HEK293 (cell line): ENCODE data around the gene TRIM8.

Source experiments
- CTCF ChIP-seq: fragments of 450-650 bp; formaldehyde crosslinking; IDR thresholded peaks from 2 replicates; pipeline ENCODE4 v1.5.1; 2016; ENCODE audit warnings: missing biosample characterization, missing genetic modification characterization
- FEZF1 ChIP-seq: fragments of 450-650 bp; formaldehyde crosslinking; IDR thresholded peaks from 2 replicates; pipeline ENCODE4 v1.5.1; 2016; ENCODE audit warnings: missing biosample characterization, missing genetic modification characterization
- MEIS1 ChIP-seq: sonication (generic); formaldehyde crosslinking; IDR thresholded peaks from 2 replicates; pipeline ENCODE4 v1.8.1; 2022; ENCODE audit warnings: missing genetic modification reagents, mild to moderate bottlenecking, borderline replicate concordance
- PRDM1 ChIP-seq: fragments of 450-650 bp; formaldehyde crosslinking; IDR thresholded peaks from 2 replicates; pipeline ENCODE4; 2016; ENCODE audit warnings: missing biosample characterization, missing genetic modification characterization
- REST ChIP-seq: fragments of 450-650 bp; formaldehyde crosslinking; IDR thresholded peaks from 2 replicates; pipeline ENCODE4 v1.5.1; 2016; ENCODE audit warnings: missing biosample characterization, missing genetic modification characterization
- ZBTB17 ChIP-seq: fragments of 450-650 bp; formaldehyde crosslinking; IDR thresholded peaks from 2 replicates; pipeline ENCODE4 v1.5.1; 2016; ENCODE audit warnings: missing biosample characterization, missing genetic modification characterization
- ZBTB21 ChIP-seq: fragments of 450-650 bp; formaldehyde crosslinking; IDR thresholded peaks from 2 replicates; pipeline ENCODE4 v1.5.1; 2017; ENCODE audit warnings: missing biosample characterization, missing genetic modification characterization
- ZNF280C ChIP-seq: fragments of 450-650 bp; formaldehyde crosslinking; IDR thresholded peaks from 2 replicates; pipeline ENCODE4 v1.5.1; 2016; ENCODE audit warnings: missing biosample characterization, missing genetic modification characterization
- ZNF354C ChIP-seq: fragments of 450-650 bp; formaldehyde crosslinking; IDR thresholded peaks from 2 replicates; pipeline ENCODE4 v1.5.1; 2016; ENCODE audit warnings: missing biosample characterization, missing genetic modification characterization, low read depth, borderline replicate concordance
- ZNF521 ChIP-seq: fragments of 450-650 bp; formaldehyde crosslinking; IDR thresholded peaks from 2 replicates; pipeline ENCODE4 v1.5.1; 2017; ENCODE audit warnings: missing biosample characterization, mild to moderate bottlenecking, missing genetic modification characterization
- ZNF549 ChIP-seq: fragments of 450-650 bp; IDR thresholded peaks from 2 replicates; pipeline ENCODE4 v1.5.1; 2018; ENCODE audit warnings: missing biosample characterization, missing genetic modification characterization, mild to moderate bottlenecking, inconsistent platforms, moderate library complexity
- ZNF747 ChIP-seq: fragments of 450-650 bp; formaldehyde crosslinking; IDR thresholded peaks from 2 replicates; pipeline ENCODE4 v1.5.1; 2016; ENCODE audit warnings: missing biosample characterization, missing genetic modification characterization
- ZSCAN30 ChIP-seq: fragments of 450-650 bp; IDR thresholded peaks from 2 replicates; pipeline ENCODE4 v1.5.1; 2018; ENCODE audit warnings: missing biosample characterization, mild to moderate bottlenecking, missing genetic modification characterization, moderate library complexity
- TF ChIP-seq, protein P1 (sequence below): fragments of 450-650 bp; formaldehyde crosslinking; IDR thresholded peaks from 2 replicates; pipeline ENCODE4 v1.5.1; 2016; ENCODE audit warnings: missing biosample characterization, missing genetic modification characterization, low read depth

GRCh38 chr10:102704915-102705314 is 60.6 kb downstream of the TRIM8 start:
- TF ChIP-seq PRDM1 (tag by site-specific recombination) = no peak
- TF ChIP-seq REST (tag by site-specific recombination) = no peak
- TF ChIP-seq ZNF747 (tag by site-specific recombination) = no peak
- TF ChIP-seq ZNF354C (tag by site-specific recombination) = no peak
- no peak for TF ChIP-seq ZBTB17 (tag by site-specific recombination)
- TF ChIP-seq CTCF = no peak
- no peak for TF ChIP-seq ZSCAN30 (tag by site-specific recombination)
- TF ChIP-seq ZNF280C = no peak
- TF ChIP-seq MEIS1 (CRISPR knock-in tag) = no peak
- TF ChIP-seq, protein P1, sequence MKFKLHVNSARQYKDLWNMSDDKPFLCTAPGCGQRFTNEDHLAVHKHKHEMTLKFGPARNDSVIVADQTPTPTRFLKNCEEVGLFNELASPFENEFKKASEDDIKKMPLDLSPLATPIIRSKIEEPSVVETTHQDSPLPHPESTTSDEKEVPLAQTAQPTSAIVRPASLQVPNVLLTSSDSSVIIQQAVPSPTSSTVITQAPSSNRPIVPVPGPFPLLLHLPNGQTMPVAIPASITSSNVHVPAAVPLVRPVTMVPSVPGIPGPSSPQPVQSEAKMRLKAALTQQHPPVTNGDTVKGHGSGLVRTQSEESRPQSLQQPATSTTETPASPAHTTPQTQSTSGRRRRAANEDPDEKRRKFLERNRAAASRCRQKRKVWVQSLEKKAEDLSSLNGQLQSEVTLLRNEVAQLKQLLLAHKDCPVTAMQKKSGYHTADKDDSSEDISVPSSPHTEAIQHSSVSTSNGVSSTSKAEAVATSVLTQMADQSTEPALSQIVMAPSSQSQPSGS = no peak
- no peak for TF ChIP-seq ZNF549 (tag by site-specific recombination)
- no peak for TF ChIP-seq ZNF521 (tag by site-specific recombination)
- TF ChIP-seq ZBTB21 = no peak
- no peak for TF ChIP-seq FEZF1 (tag by site-specific recombination)
